HAP-1 (cell line): ENCODE results near the gene MARVELD1.
"Not testable (repeated sequence)": the region's sequence is repeated elsewhere in the genome, so short reads cannot be mapped to it uniquely, and the experiment has no call there.

ENCODE experiments used
- DNase-seq, 2 experiments: peaks; one replicate each; pipeline ENCODE4 v3.0.0-alpha.2; 2016 to 2020; ENCODE audit warnings: low spot score in 2 of 2
- H3K27me3 ChIP-seq: fragments of 250-450 bp; sonication (Bioruptor Pico); 2 replicates; pipeline ENCODE4 v1.5.1; 2020; ENCODE audit warnings: low read depth, mild to moderate bottlenecking, moderate library complexity
- H3K36me3 ChIP-seq: fragments of 250-450 bp; sonication (Bioruptor Pico); replicated peaks from 2 replicates; pipeline ENCODE4 v1.5.1; 2020; ENCODE audit warnings: mild to moderate bottlenecking
- H3K4me1 ChIP-seq: fragments of 250-450 bp; sonication (Bioruptor Pico); 2 replicates; pipeline ENCODE4 v1.5.1; 2020; ENCODE audit warnings: mild to moderate bottlenecking
- H3K4me3 ChIP-seq: fragments of 250-450 bp; sonication (Bioruptor Pico); 2 replicates; pipeline ENCODE4 v1.5.1; 2020; ENCODE audit warnings: mild to moderate bottlenecking, moderate library complexity
- H3K9me3 ChIP-seq: fragments of 250-450 bp; sonication (Bioruptor Pico); 2 replicates; pipeline ENCODE4 v1.5.1; 2020; ENCODE audit warnings: mild to moderate bottlenecking, moderate library complexity
- in situ Hi-C: fragments of 300-500 bp; cut with MboI; formaldehyde crosslinking; loops from 3 replicates; pipeline ENCODE4 v1.14.3; 2020; ENCODE audit warnings: low sequenced_read_pairs, inconsistent platforms, mixed read lengths

The MARVELD1 gene

GRCh38 chr10:97713339-97713825, at the start of gene MARVELD1:
TSS of gene MARVELD1 (plus strand) at chr10:97713730. CDS start at chr10:97713877, 147 bp downstream.
- Histone ChIP-seq H3K4me1 (peaks cover 12% of the 10 kb centered on the region), H3K27me3 (no peaks in the 10 kb centered on the region), H3K4me3 (peak within 1 kb of the TSS; percentile 53), H3K9me3 (no peaks in the 10 kb centered on the region), H3K36me3 (0 out of 2 replicates have a peak, but pooled peaks cover 5% of the 10 kb centered on the region)
- in situ Hi-C loops = no loop called here
- peak; percentile 86 to 88 for DNase-seq

GRCh38 chr10:97664282-97664850, 49.2 kb upstream of the MARVELD1 start:
- Histone ChIP-seq H3K27me3 (no peaks in the 10 kb centered on the region), H3K4me1 (no peaks in the 10 kb centered on the region), H3K4me3 (no peak overlapping the region), H3K9me3 (no peaks in the 10 kb centered on the region), H3K36me3 (peaks cover 22% of the 10 kb centered on the region)
- in situ Hi-C loops = no loop called here
- DNase-seq = no peak

- H3K27me3 ChIP-seq = no peaks in the 10 kb centered on the region
- no peak overlapping the region for H3K4me3 ChIP-seq
- peaks cover 20% of the 10 kb centered on the region for H3K36me3 ChIP-seq
- no peaks in the 10 kb centered on the region for H3K9me3 ChIP-seq
- H3K4me1 ChIP-seq = no peaks in the 10 kb centered on the region
- in situ Hi-C loops = no loop called here
- DNase-seq = no peak
These were observed 46.5 kb upstream of the MARVELD1 start for GRCh38 chr10:97666992-97667391.

GRCh38 chr10:97667463-97667862, 46.1 kb upstream of the MARVELD1 start:
- peaks cover 16% of the 10 kb centered on the region for H3K36me3 ChIP-seq

GRCh38 chr10:97669571-97669970, 44.0 kb upstream of the MARVELD1 start:
- no peaks in the 10 kb centered on the region for H3K27me3 ChIP-seq
- H3K36me3 ChIP-seq = peaks cover 20% of the 10 kb centered on the region
- H3K4me3 ChIP-seq = no peak overlapping the region
- in situ Hi-C loops = no loop called here
- H3K4me1 ChIP-seq = no peaks in the 10 kb centered on the region
- no peaks in the 10 kb centered on the region for H3K9me3 ChIP-seq
- DNase-seq = no peak

More at GRCh38 chr10:97667463-97667862, 46.1 kb upstream of the MARVELD1 start:
- Histone ChIP-seq H3K4me3 (no peak overlapping the region), H3K9me3 (no peaks in the 10 kb centered on the region), H3K4me1 (no peaks in the 10 kb centered on the region), H3K27me3 (no peaks in the 10 kb centered on the region)
- in situ Hi-C loops = no loop called here
- DNase-seq = no peak

- in situ Hi-C loops = no loop called here
- Histone ChIP-seq H3K27me3 (no peaks in the 10 kb centered on the region), H3K36me3 (peaks cover 36% of the 10 kb centered on the region), H3K9me3 (no peaks in the 10 kb centered on the region), H3K4me3 (no peak overlapping the region), H3K4me1 (no peaks in the 10 kb centered on the region)
- no peak for DNase-seq
These were observed 39.6 kb upstream of the MARVELD1 start for GRCh38 chr10:97673736-97674525.

GRCh38 chr10:97675222-97675621, 38.3 kb upstream of the MARVELD1 start:
- in situ Hi-C loops = loop anchor here (5.0 kb wide), 1 partner anchor 57 kb away; no protein-coding TSS in a partner anchor
- no peak for DNase-seq
- Histone ChIP-seq H3K4me1 (no peaks in the 10 kb centered on the region), H3K36me3 (peaks cover 36% of the 10 kb centered on the region), H3K27me3 (no peaks in the 10 kb centered on the region), H3K9me3 (no peaks in the 10 kb centered on the region), H3K4me3 (no peak overlapping the region)

- peak; percentile 55 to 58 for DNase-seq
- Histone ChIP-seq H3K27me3 (no peaks in the 10 kb centered on the region), H3K9me3 (no peaks in the 10 kb centered on the region), H3K36me3 (peaks cover 36% of the 10 kb centered on the region), H3K4me1 (no peaks in the 10 kb centered on the region), H3K4me3 (no peak overlapping the region)
- in situ Hi-C loops = loop anchor here (5.0 kb wide), 1 partner anchor 55 kb away; no protein-coding TSS in a partner anchor
These were observed 36.6 kb upstream of the MARVELD1 start for GRCh38 chr10:97676770-97677581.

GRCh38 chr10:97679594-97679993, 33.9 kb upstream of the MARVELD1 start:
- Histone ChIP-seq H3K27me3 (no peaks in the 10 kb centered on the region), H3K4me1 (peaks cover 7% of the 10 kb centered on the region), H3K4me3 (no peak overlapping the region), H3K9me3 (no peaks in the 10 kb centered on the region), H3K36me3 (peaks cover 26% of the 10 kb centered on the region)
- no peak for DNase-seq
- in situ Hi-C loops = loop anchor here (5.0 kb wide), 1 partner anchor 53 kb away; no protein-coding TSS in a partner anchor

GRCh38 chr10:97682042-97682441, 31.5 kb upstream of the MARVELD1 start:
- Histone ChIP-seq H3K4me1 (peaks cover 19% of the 10 kb centered on the region), H3K4me3 (no peak overlapping the region), H3K27me3 (no peaks in the 10 kb centered on the region), H3K36me3 (peaks cover 13% of the 10 kb centered on the region), H3K9me3 (no peaks in the 10 kb centered on the region)
- in situ Hi-C loops = no loop called here
- no peak for DNase-seq

GRCh38 chr10:97683556-97684367, 29.8 kb upstream of the MARVELD1 start:
- no peak overlapping the region for H3K4me3 ChIP-seq
- H3K36me3 ChIP-seq = 0 out of 2 replicates have a peak, but pooled peaks cover 2% of the 10 kb centered on the region
- no peaks in the 10 kb centered on the region for H3K27me3 ChIP-seq
- in situ Hi-C loops = no loop called here
- peaks cover 23% of the 10 kb centered on the region for H3K4me1 ChIP-seq
- no peaks in the 10 kb centered on the region for H3K9me3 ChIP-seq
- no peak for DNase-seq

GRCh38 chr10:97684368-97684713, 29.2 kb upstream of the MARVELD1 start:
- DNase-seq, H3K9me3 ChIP-seq, H3K4me3 ChIP-seq, H3K36me3 ChIP-seq, H3K27me3 ChIP-seq, in situ Hi-C loops: not testable (repeated sequence)
- peaks cover 23% of the 10 kb centered on the region for H3K4me1 ChIP-seq

GRCh38 chr10:97684866-97685394, 28.6 kb upstream of the MARVELD1 start:
- peak overlapping the region; percentile 66; the same call in 1 of the 2 replicates for H3K4me3 ChIP-seq
- H3K36me3 ChIP-seq = 0 out of 2 replicates have a peak, but pooled peaks cover 2% of the 10 kb centered on the region
- no peaks in the 10 kb centered on the region for H3K9me3 ChIP-seq
- DNase-seq = no peak
- in situ Hi-C loops = no loop called here
- H3K27me3 ChIP-seq = no peaks in the 10 kb centered on the region
- peaks cover 23% of the 10 kb centered on the region for H3K4me1 ChIP-seq
